ENCODE results near the gene LDLRAD3. TPM values are rescaled to one million over a fixed set of nuclear protein-coding genes. Genes with fewer than 3 reads are reported as not detected.

LDLRAD3 gene
- total and polyA plus RNA-seq, 11 donors = 1.1 to 7.7 (median 2.6) TPM

DNA sequence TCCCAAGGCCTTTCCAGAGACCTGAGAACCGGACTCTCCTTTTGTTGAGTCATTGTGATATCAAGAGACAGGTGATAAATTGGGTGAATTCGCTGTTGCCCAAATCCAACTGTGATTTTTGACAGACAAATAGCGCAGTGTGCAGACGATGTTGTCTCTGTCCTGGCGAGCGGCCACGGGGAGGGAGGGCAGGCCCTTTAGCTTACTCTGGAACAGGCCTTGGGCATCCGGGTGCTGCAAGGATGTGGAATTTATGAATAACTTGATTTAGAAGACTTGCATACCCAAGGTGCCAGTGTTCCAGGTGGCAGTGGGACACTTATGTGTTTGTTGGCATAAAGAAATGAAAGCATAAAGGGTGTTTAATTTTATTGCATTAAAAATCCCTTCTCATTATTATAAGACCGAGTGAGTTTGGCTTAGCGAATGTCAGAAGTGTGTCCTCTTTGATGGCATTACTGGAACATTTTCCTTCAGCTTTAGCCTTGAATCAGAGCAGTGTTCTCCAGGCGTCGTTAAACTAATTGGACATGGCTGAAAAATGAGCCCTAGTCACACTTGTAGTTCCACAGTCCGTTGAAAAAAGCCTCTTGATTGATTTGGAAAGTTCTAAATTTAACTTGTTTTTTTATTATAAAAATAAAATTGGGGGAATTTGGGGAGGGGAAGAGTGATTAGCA is 9.4 kb downstream of the LDLRAD3 start:
- peaks cover 0 to 9% (median 0%) of the 10 kb centered on the region in 12 donors for H3K4me1 ChIP-seq
- intact Hi-C loops (cut with DNase I) = no loop called here
- no peak overlapping the region for H3K4me3 ChIP-seq
- H3K27ac ChIP-seq = no peak overlapping the region
- 75 to 89% (median 84%) methylated on average over 13 of the region's 13 CpGs for WGBS, 4 donors
- ATAC-seq (no peak), DNase-seq (no peak)
- H3K36me3 ChIP-seq = no peaks in the 10 kb centered on the region
- no peak for TF ChIP-seq POLR2A (IDR thresholded peaks at IDR 0.05)
- TF ChIP-seq, protein P1, sequence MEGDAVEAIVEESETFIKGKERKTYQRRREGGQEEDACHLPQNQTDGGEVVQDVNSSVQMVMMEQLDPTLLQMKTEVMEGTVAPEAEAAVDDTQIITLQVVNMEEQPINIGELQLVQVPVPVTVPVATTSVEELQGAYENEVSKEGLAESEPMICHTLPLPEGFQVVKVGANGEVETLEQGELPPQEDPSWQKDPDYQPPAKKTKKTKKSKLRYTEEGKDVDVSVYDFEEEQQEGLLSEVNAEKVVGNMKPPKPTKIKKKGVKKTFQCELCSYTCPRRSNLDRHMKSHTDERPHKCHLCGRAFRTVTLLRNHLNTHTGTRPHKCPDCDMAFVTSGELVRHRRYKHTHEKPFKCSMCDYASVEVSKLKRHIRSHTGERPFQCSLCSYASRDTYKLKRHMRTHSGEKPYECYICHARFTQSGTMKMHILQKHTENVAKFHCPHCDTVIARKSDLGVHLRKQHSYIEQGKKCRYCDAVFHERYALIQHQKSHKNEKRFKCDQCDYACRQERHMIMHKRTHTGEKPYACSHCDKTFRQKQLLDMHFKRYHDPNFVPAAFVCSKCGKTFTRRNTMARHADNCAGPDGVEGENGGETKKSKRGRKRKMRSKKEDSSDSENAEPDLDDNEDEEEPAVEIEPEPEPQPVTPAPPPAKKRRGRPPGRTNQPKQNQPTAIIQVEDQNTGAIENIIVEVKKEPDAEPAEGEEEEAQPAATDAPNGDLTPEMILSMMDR (IDR thresholded peaks at IDR 0.05) = no peak
- H3K27me3 ChIP-seq = no peaks in the 10 kb centered on the region
- H3K9me3 ChIP-seq = no peaks in the 10 kb centered on the region

GRCh38 chr11:35954205-35954604 is 10.3 kb downstream of the LDLRAD3 start:
- DNase-seq = no peak
- no peak overlapping the region for H3K27ac ChIP-seq
- H3K36me3 ChIP-seq = no peaks in the 10 kb centered on the region
- intact Hi-C loops (cut with DNase I) = no loop called here
- no peak overlapping the region for H3K4me3 ChIP-seq
- no peaks in the 10 kb centered on the region for H3K9me3 ChIP-seq
- ATAC-seq = no peak
- H3K4me1 ChIP-seq = peaks cover 0 to 9% (median 0%) of the 10 kb centered on the region in 12 donors
- no peak for TF ChIP-seq POLR2A (IDR thresholded peaks at IDR 0.05)
- TF ChIP-seq, protein P1 (IDR thresholded peaks at IDR 0.05) = no peak
- WGBS, 4 donors = 81 to 92% (median 85%) methylated on average over 3 of the region's 3 CpGs
- H3K27me3 ChIP-seq = no peaks in the 10 kb centered on the region

DNA sequence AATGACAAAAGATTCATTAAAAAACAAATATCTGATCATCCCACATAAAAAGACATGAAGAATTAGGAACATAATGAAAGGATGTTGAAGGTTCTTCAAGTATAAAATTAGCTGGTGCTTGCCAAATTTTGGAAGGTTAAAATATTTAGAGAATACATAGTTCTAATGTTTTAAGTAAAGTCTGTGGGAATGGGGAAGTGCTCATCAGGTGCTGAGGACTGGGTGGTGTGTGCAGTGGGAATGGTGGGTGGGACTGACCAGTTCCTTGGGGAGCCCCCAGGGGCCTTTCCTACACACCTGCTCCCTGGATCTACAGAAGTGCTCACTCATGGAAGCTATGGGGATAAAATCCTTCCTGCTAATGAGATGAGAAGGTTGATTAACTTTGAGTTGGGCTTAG is 11.8 kb downstream of the LDLRAD3 start:
- TF ChIP-seq, protein P1 (IDR thresholded peaks at IDR 0.05) = no peak
- no peak for TF ChIP-seq POLR2A (IDR thresholded peaks at IDR 0.05)
- H3K36me3 ChIP-seq = no peaks in the 10 kb centered on the region
- ATAC-seq = no peak

GRCh38 chr11:35962369-35963138 is 18.7 kb downstream of the LDLRAD3 start:
- H3K4me3 ChIP-seq = no peak overlapping the region
- intact Hi-C loops (cut with DNase I) = no loop called here
- DNase-seq = no peak
- peak overlapping the region in 1 of 12 donors; percentile 72 for H3K27ac ChIP-seq
- no peaks in the 10 kb centered on the region for H3K9me3 ChIP-seq
- peak in 1 of 4 donors; percentile 66 for ATAC-seq
- 75 to 82% (median 79%) methylated on average over 8 of the region's 8 CpGs for WGBS, 4 donors
- no peaks in the 10 kb centered on the region for H3K27me3 ChIP-seq
- no peaks in the 10 kb centered on the region for H3K36me3 ChIP-seq
- peaks cover 0 to 39% (median 4%) of the 10 kb centered on the region in 12 donors for H3K4me1 ChIP-seq
- no peak for TF ChIP-seq POLR2A (IDR thresholded peaks at IDR 0.05)
- TF ChIP-seq, protein P1 (IDR thresholded peaks at IDR 0.05) = no peak

More for the DNA sequence above, 11.8 kb downstream of the LDLRAD3 start:
- no peaks in the 10 kb centered on the region for H3K9me3 ChIP-seq
- no peaks in the 10 kb centered on the region for H3K4me1 ChIP-seq
- no peaks in the 10 kb centered on the region for H3K27me3 ChIP-seq
- intact Hi-C loops (cut with DNase I) = no loop called here
- H3K27ac ChIP-seq = no peak overlapping the region
- no peak for DNase-seq
- no peak overlapping the region for H3K4me3 ChIP-seq
